GM23338 (cell line): Measurements from ENCODE around the gene TAOK3. TPM values are rescaled to one million over a fixed set of nuclear protein-coding genes. Genes with fewer than 3 reads are reported as not detected.

Experiments used
- CREB1 ChIP-seq: fragments of 250-450 bp; sonication (Bioruptor Pico); IDR thresholded peaks from 2 replicates; pipeline ENCODE4 v1.5.0; 2020; ENCODE audit warnings: low read depth, mild to moderate bottlenecking, moderate library complexity
- CTCF ChIP-seq, 2 experiments: fragments of 200-600 bp in 1 of 2; sonication (generic) in 1 of 2; conservative IDR thresholded peaks; 2 replicates each; pipeline versions ENCODE4 v1.5.1 to v1.6.1; 2016 to 2017; ENCODE audit warnings: antibody characterized with exemption in 2 of 2, low read depth in 2 of 2, mild to moderate bottlenecking in 2 of 2, moderate library complexity in 1 of 2
- EZH2 ChIP-seq: fragments of 200-600 bp; sonication (generic); IDR thresholded peaks from one replicate; pipeline ENCODE4 v1.8.0; 2017; ENCODE audit warnings: antibody characterized with exemption, mild to moderate bottlenecking, low read depth; ENCODE audit not compliant: unreplicated experiment
- ZNF114 ChIP-seq: fragments of 250-450 bp; sonication (Bioruptor Pico); IDR thresholded peaks from 2 replicates; pipeline ENCODE4 v1.5.0; 2020; ENCODE audit warnings: mild to moderate bottlenecking, moderate library complexity
- polyA plus RNA-seq: library from polyadenylated mRNA; unstranded; fragments of >200 nt; fragmentation: Nextera tagmentation; extraction: Ambion mirVana; gene quantifications from 2 replicates; pipeline ENCODE4 v1.2.1, GENCODE V29; 2016
- total RNA-seq: library from RNA; depleted of rRNA; stranded (reverse); fragments of >200 nt; shearing (Covaris generic); gene quantifications from 2 replicates; pipeline ENCODE4 v1.2.3, GENCODE V29; 2014
- TF ChIP-seq, protein P1 (sequence below): fragments of 250-450 bp; sonication (Bioruptor Pico); IDR thresholded peaks from 2 replicates; pipeline ENCODE4 v1.5.0; 2020; ENCODE audit warnings: mild to moderate bottlenecking, moderate library complexity
- TF ChIP-seq, protein P2 (sequence below): IDR thresholded peaks from one replicate; pipeline ENCODE4 v1.6.1; 2018; ENCODE audit warnings: antibody characterized with exemption; ENCODE audit not compliant: unreplicated experiment

TAOK3 gene
- total and polyA plus RNA-seq, 2 experiments from 2014 or later, result 7.6 to 20.4 TPM

- TF ChIP-seq, protein P1, sequence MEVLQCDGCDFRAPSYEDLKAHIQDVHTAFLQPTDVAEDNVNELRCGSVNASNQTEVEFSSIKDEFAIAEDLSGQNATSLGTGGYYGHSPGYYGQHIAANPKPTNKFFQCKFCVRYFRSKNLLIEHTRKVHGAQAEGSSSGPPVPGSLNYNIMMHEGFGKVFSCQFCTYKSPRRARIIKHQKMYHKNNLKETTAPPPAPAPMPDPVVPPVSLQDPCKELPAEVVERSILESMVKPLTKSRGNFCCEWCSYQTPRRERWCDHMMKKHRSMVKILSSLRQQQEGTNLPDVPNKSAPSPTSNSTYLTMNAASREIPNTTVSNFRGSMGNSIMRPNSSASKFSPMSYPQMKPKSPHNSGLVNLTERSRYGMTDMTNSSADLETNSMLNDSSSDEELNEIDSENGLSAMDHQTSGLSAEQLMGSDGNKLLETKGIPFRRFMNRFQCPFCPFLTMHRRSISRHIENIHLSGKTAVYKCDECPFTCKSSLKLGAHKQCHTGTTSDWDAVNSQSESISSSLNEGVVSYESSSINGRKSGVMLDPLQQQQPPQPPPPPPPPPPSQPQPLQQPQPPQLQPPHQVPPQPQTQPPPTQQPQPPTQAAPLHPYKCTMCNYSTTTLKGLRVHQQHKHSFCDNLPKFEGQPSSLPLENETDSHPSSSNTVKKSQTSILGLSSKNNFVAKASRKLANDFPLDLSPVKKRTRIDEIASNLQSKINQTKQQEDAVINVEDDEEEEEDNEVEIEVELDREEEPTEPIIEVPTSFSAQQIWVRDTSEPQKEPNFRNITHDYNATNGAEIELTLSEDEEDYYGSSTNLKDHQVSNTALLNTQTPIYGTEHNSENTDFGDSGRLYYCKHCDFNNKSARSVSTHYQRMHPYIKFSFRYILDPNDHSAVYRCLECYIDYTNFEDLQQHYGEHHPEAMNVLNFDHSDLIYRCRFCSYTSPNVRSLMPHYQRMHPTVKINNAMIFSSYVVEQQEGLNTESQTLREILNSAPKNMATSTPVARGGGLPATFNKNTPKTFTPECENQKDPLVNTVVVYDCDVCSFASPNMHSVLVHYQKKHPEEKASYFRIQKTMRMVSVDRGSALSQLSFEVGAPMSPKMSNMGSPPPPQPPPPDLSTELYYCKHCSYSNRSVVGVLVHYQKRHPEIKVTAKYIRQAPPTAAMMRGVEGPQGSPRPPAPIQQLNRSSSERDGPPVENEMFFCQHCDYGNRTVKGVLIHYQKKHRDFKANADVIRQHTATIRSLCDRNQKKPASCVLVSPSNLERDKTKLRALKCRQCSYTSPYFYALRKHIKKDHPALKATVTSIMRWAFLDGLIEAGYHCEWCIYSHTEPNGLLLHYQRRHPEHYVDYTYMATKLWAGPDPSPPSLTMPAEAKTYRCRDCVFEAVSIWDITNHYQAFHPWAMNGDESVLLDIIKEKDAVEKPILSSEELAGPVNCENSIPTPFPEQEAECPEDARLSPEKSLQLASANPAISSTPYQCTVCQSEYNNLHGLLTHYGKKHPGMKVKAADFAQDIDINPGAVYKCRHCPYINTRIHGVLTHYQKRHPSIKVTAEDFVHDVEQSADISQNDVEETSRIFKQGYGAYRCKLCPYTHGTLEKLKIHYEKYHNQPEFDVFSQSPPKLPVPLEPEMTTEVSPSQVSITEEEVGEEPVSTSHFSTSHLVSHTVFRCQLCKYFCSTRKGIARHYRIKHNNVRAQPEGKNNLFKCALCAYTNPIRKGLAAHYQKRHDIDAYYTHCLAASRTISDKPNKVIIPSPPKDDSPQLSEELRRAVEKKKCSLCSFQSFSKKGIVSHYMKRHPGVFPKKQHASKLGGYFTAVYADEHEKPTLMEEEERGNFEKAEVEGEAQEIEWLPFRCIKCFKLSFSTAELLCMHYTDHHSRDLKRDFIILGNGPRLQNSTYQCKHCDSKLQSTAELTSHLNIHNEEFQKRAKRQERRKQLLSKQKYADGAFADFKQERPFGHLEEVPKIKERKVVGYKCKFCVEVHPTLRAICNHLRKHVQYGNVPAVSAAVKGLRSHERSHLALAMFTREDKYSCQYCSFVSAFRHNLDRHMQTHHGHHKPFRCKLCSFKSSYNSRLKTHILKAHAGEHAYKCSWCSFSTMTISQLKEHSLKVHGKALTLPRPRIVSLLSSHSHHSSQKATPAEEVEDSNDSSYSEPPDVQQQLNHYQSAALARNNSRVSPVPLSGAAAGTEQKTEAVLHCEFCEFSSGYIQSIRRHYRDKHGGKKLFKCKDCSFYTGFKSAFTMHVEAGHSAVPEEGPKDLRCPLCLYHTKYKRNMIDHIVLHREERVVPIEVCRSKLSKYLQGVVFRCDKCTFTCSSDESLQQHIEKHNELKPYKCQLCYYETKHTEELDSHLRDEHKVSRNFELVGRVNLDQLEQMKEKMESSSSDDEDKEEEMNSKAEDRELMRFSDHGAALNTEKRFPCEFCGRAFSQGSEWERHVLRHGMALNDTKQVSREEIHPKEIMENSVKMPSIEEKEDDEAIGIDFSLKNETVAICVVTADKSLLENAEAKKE, result no peak
- TF ChIP-seq ZNF114 (no peak), CTCF (conservative IDR thresholded peaks at IDR 0.05; ENCODE audit: low read depth in 2 of 2) (no peak), CREB1 (CRISPR knock-in tag) (no peak), EZH2 (no peak)
- TF ChIP-seq, protein P2, sequence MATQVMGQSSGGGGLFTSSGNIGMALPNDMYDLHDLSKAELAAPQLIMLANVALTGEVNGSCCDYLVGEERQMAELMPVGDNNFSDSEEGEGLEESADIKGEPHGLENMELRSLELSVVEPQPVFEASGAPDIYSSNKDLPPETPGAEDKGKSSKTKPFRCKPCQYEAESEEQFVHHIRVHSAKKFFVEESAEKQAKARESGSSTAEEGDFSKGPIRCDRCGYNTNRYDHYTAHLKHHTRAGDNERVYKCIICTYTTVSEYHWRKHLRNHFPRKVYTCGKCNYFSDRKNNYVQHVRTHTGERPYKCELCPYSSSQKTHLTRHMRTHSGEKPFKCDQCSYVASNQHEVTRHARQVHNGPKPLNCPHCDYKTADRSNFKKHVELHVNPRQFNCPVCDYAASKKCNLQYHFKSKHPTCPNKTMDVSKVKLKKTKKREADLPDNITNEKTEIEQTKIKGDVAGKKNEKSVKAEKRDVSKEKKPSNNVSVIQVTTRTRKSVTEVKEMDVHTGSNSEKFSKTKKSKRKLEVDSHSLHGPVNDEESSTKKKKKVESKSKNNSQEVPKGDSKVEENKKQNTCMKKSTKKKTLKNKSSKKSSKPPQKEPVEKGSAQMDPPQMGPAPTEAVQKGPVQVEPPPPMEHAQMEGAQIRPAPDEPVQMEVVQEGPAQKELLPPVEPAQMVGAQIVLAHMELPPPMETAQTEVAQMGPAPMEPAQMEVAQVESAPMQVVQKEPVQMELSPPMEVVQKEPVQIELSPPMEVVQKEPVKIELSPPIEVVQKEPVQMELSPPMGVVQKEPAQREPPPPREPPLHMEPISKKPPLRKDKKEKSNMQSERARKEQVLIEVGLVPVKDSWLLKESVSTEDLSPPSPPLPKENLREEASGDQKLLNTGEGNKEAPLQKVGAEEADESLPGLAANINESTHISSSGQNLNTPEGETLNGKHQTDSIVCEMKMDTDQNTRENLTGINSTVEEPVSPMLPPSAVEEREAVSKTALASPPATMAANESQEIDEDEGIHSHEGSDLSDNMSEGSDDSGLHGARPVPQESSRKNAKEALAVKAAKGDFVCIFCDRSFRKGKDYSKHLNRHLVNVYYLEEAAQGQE, result no peak
These were observed 189.6 kb downstream of the TAOK3 start (continued) for GRCh38 chr12:118183155-118183554.
